ENCODE measurements around the gene MICU2. TPM values are rescaled to one million over a fixed set of nuclear protein-coding genes. Genes with fewer than 3 reads are reported as not detected.

The MICU2 gene
- total and polyA plus RNA-seq, 5 donors, result 50.9 to 70.6 (median 54.0) TPM

- Histone ChIP-seq H3K27me3 (ENCODE audit: control insufficient read depth, insufficient read depth) (no peaks in the 10 kb centered on the region), H3K4me1 (ENCODE audit: control insufficient read depth, insufficient read depth, low read length) (peaks cover 2% of the 10 kb centered on the region), H3K27ac (ENCODE audit: low read length) (no peak overlapping the region), H3K9me3 (ENCODE audit: control insufficient read depth, low read length) (no peaks in the 10 kb centered on the region), H3K4me3 (ENCODE audit: low read length) (no peak overlapping the region)
- DNase-seq (no peak), ATAC-seq (no peak)
- intact Hi-C loops (cut with DNase I), result no loop called here
- WGBS, result 86% methylated on average over 1 of the region's 1 CpG
These were observed 61.4 kb downstream of the MICU2 start for GRCh38 chr13:21542563-21542962.

GRCh38 chr13:21541980-21542379, 62.0 kb downstream of the MICU2 start:
- 78% methylated on average over 1 of the region's 1 CpG for WGBS
- DNase-seq, result no peak
- Histone ChIP-seq H3K4me3 (ENCODE audit: low read length) (no peak overlapping the region), H3K27ac (ENCODE audit: low read length) (no peak overlapping the region), H3K27me3 (ENCODE audit: control insufficient read depth, insufficient read depth) (no peaks in the 10 kb centered on the region), H3K9me3 (ENCODE audit: control insufficient read depth, low read length) (no peaks in the 10 kb centered on the region), H3K4me1 (ENCODE audit: control insufficient read depth, insufficient read depth, low read length) (peaks cover 2% of the 10 kb centered on the region)
- no peak for ATAC-seq
- intact Hi-C loops (cut with DNase I), result no loop called here

DNA sequence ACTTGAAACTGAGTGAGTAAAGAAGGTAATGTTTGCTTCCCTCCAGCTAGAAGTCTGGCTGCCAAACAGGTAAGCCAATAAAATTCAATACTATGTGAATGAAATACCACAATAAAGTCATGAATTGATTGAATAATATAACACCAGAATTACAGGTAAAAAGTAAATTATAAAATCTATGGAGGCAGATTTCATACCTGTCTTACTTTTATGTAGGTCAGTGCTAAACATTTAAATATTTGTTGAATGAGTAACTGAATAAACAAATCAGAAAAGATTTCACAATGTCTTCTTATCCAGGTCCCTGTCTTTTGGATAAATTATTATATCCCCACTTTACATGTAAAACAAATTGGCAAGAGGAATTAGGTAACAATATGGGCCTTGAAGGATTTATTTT, 62.7 kb downstream of the MICU2 start:
- Histone ChIP-seq H3K27me3 (ENCODE audit: control insufficient read depth, insufficient read depth) (no peaks in the 10 kb centered on the region), H3K9me3 (ENCODE audit: control insufficient read depth, low read length) (no peaks in the 10 kb centered on the region), H3K4me3 (ENCODE audit: low read length) (no peak overlapping the region), H3K4me1 (ENCODE audit: control insufficient read depth, insufficient read depth, low read length) (no peaks in the 10 kb centered on the region), H3K27ac (ENCODE audit: low read length) (no peak overlapping the region)
- no peak for ATAC-seq
- DNase-seq, result no peak
- intact Hi-C loops (cut with DNase I), result no loop called here

DNA sequence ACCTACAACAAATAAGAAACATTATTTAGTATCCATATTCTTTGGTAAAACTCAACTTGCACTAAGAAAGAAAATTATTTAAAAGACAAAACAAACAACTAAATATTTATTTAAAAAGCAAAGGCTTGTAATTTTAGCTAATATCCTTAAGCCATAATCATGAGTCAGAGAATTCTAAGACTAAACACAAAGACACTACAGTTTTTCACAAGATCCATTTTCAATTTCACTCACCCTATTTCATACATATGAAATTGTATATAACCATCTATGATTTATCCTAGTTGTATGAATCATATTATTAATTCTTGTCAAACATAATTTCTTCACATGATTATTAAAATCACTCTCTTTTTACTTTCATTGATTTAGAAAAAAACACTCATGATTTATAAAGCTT, 64.3 kb downstream of the MICU2 start:
- no peak overlapping the region for H3K4me3 ChIP-seq (ENCODE audit: low read length)
- H3K27me3 ChIP-seq (ENCODE audit: control insufficient read depth, insufficient read depth), result no peaks in the 10 kb centered on the region
- intact Hi-C loops (cut with DNase I), result no loop called here
- H3K27ac ChIP-seq (ENCODE audit: low read length), result no peak overlapping the region
- H3K4me1 ChIP-seq (ENCODE audit: control insufficient read depth, insufficient read depth, low read length), result no peaks in the 10 kb centered on the region
- no peaks in the 10 kb centered on the region for H3K9me3 ChIP-seq (ENCODE audit: control insufficient read depth, low read length)
- ATAC-seq, result no peak
- no peak for DNase-seq

- Histone ChIP-seq H3K27me3 (ENCODE audit: control insufficient read depth, insufficient read depth) (no peaks in the 10 kb centered on the region), H3K4me1 (ENCODE audit: control insufficient read depth, insufficient read depth, low read length) (no peaks in the 10 kb centered on the region), H3K4me3 (ENCODE audit: low read length) (no peak overlapping the region), H3K27ac (ENCODE audit: low read length) (peak overlapping the region; percentile 58), H3K9me3 (ENCODE audit: control insufficient read depth, low read length) (no peaks in the 10 kb centered on the region)
- 74% methylated on average over 1 of the region's 1 CpG for WGBS
- peak; percentile 54 to 82 for ATAC-seq
- no peak for DNase-seq
- intact Hi-C loops (cut with DNase I), result no loop called here
These were observed 65.2 kb downstream of the MICU2 start for GRCh38 chr13:21538753-21539152.

GRCh38 chr13:21538280-21538679, 65.7 kb downstream of the MICU2 start:
- intact Hi-C loops (cut with DNase I), result no loop called here
- Histone ChIP-seq H3K27me3 (ENCODE audit: control insufficient read depth, insufficient read depth) (no peaks in the 10 kb centered on the region), H3K27ac (ENCODE audit: low read length) (no peak overlapping the region), H3K4me3 (ENCODE audit: low read length) (no peak overlapping the region), H3K9me3 (ENCODE audit: control insufficient read depth, low read length) (no peaks in the 10 kb centered on the region), H3K4me1 (ENCODE audit: control insufficient read depth, insufficient read depth, low read length) (no peaks in the 10 kb centered on the region)
- ATAC-seq, result peak; percentile 30 to 45
- 75% methylated on average over 4 of the region's 4 CpGs for WGBS
- no peak for DNase-seq

DNA sequence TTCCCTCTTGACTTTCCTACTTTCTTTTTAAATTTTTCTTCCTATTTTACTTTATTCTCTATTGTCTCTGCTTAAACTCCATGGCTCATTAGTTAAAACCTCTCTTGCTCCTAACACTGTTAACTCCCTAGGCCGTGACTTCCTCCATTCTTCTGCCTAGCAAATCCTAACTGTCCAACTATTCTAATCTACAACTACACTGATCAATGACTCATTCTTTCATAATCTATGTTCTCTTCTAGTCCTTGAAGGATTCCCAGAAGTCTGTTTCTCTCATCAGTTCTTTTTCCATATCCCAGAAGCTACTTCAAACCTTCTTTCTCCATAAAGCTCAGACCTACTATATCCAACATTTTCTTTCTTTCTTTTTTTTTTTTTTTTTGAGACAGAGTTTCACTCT, 66.9 kb downstream of the MICU2 start:
- intact Hi-C loops (cut with DNase I), result no loop called here
- no peaks in the 10 kb centered on the region for H3K9me3 ChIP-seq (ENCODE audit: control insufficient read depth, low read length)
- no peak overlapping the region for H3K27ac ChIP-seq (ENCODE audit: low read length)
- DNase-seq (no peak), ATAC-seq (peak; percentile 27 to 60)
- 76% methylated on average over 1 of the region's 1 CpG for WGBS
- no peak overlapping the region for H3K4me3 ChIP-seq (ENCODE audit: low read length)
- no peaks in the 10 kb centered on the region for H3K4me1 ChIP-seq (ENCODE audit: control insufficient read depth, insufficient read depth, low read length)
- no peaks in the 10 kb centered on the region for H3K27me3 ChIP-seq (ENCODE audit: control insufficient read depth, insufficient read depth)

- WGBS, result 80% methylated on average over 1 of the region's 1 CpG
- ATAC-seq, result no peak
These were observed 69.2 kb downstream of the MICU2 start for GRCh38 chr13:21534760-21535159.

GRCh38 chr13:21531455-21531854, 72.5 kb downstream of the MICU2 start:
- no peak overlapping the region for H3K4me3 ChIP-seq (ENCODE audit: low read length)
- no peak for DNase-seq
- H3K4me1 ChIP-seq (ENCODE audit: control insufficient read depth, insufficient read depth, low read length), result no peaks in the 10 kb centered on the region
- no peaks in the 10 kb centered on the region for H3K27me3 ChIP-seq (ENCODE audit: control insufficient read depth, insufficient read depth)
- no peak for ATAC-seq
- no peak overlapping the region for H3K27ac ChIP-seq (ENCODE audit: low read length)
- WGBS, result 93% methylated on average over 5 of the region's 5 CpGs
- H3K9me3 ChIP-seq (ENCODE audit: control insufficient read depth, low read length), result no peaks in the 10 kb centered on the region
- intact Hi-C loops (cut with DNase I), result no loop called here

More at GRCh38 chr13:21534760-21535159, 69.2 kb downstream of the MICU2 start:
- Histone ChIP-seq H3K27me3 (ENCODE audit: control insufficient read depth, insufficient read depth) (no peaks in the 10 kb centered on the region), H3K4me1 (ENCODE audit: control insufficient read depth, insufficient read depth, low read length) (no peaks in the 10 kb centered on the region), H3K4me3 (ENCODE audit: low read length) (no peak overlapping the region), H3K9me3 (ENCODE audit: control insufficient read depth, low read length) (no peaks in the 10 kb centered on the region), H3K27ac (ENCODE audit: low read length) (no peak overlapping the region)
- intact Hi-C loops (cut with DNase I), result no loop called here
- no peak for DNase-seq

GRCh38 chr13:21530656-21531055, 73.3 kb downstream of the MICU2 start:
- no peak for DNase-seq
- 93% methylated on average over 11 of the region's 11 CpGs for WGBS
- ATAC-seq, result no peak
- Histone ChIP-seq H3K9me3 (ENCODE audit: control insufficient read depth, low read length) (no peaks in the 10 kb centered on the region), H3K4me3 (ENCODE audit: low read length) (no peak overlapping the region), H3K27ac (ENCODE audit: low read length) (no peak overlapping the region), H3K4me1 (ENCODE audit: control insufficient read depth, insufficient read depth, low read length) (no peaks in the 10 kb centered on the region), H3K27me3 (ENCODE audit: control insufficient read depth, insufficient read depth) (no peaks in the 10 kb centered on the region)
- intact Hi-C loops (cut with DNase I), result no loop called here

DNA sequence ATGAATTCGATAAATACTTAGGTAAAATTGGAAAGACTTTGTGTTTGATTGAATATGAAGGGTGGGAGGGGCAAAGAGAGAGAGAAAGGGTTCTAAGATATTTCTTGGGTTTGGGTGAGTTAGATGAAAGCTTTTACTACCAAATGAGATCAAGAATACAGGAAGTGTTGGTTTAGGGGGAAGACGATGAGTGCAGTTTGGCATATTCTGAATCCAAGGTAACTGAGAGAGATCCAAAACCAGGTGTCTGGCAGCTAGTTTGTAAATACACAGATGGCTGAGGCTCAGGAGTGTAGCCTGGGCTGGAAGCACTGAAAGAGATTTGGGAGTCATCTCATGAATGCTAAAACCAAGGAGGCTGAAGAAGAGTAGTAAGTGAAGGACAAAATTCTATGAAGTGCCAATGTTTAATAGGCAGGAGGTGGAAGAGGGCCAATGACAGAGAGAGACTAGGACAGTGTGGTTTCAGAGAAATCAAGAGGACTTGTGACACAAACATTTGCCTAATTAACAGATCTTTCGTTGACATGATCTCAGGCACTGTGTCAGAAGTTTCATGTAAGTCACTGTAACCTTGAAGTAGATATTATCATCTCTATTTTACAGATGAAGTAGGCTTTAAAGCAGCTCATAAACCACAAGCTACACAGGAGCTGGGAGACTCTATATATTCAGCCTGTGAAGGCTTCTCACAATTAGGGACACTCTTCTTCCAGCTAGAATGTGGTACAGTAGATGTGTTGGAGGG, 74.7 kb downstream of the MICU2 start:
- intact Hi-C loops (cut with DNase I), result no loop called here
- 87% methylated on average over 3 of the region's 3 CpGs for WGBS

DNA sequence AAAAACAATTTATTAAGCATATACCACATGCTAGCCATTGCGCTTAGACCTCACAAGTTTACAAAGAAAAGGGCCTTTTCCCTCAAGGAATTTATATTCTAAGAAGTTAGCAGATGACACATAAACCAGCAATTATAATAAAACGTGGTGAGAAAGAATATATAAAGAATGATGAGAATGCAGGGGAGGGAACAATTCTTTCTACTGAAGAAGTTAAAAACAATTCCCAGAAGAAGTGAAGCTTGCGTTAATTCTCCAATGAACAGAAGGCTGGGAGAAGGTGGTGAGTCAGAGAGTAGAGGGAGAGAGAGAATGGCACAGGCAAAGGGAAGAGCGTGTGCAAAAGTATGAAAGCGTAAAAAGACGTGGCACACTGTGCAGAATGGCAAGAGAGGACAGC, 75.4 kb downstream of the MICU2 start:
- intact Hi-C loops (cut with DNase I), result no loop called here
- Histone ChIP-seq H3K4me3 (ENCODE audit: low read length) (no peak overlapping the region), H3K27ac (ENCODE audit: low read length) (no peak overlapping the region), H3K4me1 (ENCODE audit: control insufficient read depth, insufficient read depth, low read length) (no peaks in the 10 kb centered on the region), H3K9me3 (ENCODE audit: control insufficient read depth, low read length) (no peaks in the 10 kb centered on the region), H3K27me3 (ENCODE audit: control insufficient read depth, insufficient read depth) (no peaks in the 10 kb centered on the region)
- DNase-seq (no peak), ATAC-seq (no peak)
- 86% methylated on average over 6 of the region's 6 CpGs for WGBS

More for the DNA sequence above, 74.7 kb downstream of the MICU2 start:
- H3K4me3 ChIP-seq (ENCODE audit: low read length), result no peak overlapping the region
- no peak overlapping the region for H3K27ac ChIP-seq (ENCODE audit: low read length)
- no peak for DNase-seq
- no peaks in the 10 kb centered on the region for H3K9me3 ChIP-seq (ENCODE audit: control insufficient read depth, low read length)
- ATAC-seq, result peak in 1 of 2 donors; percentile 11
- H3K27me3 ChIP-seq (ENCODE audit: control insufficient read depth, insufficient read depth), result no peaks in the 10 kb centered on the region
- no peaks in the 10 kb centered on the region for H3K4me1 ChIP-seq (ENCODE audit: control insufficient read depth, insufficient read depth, low read length)
